ENCODE results near the gene KIRREL3. TPM values are rescaled to one million over a fixed set of nuclear protein-coding genes. Genes with fewer than 3 reads are reported as not detected.
A peak's percentile ranks its signal among the peaks of the same experiment; 100 is the strongest.

The KIRREL3 gene
- total RNA-seq, 1 donor from 2014 or later: 0.82 TPM

DNA sequence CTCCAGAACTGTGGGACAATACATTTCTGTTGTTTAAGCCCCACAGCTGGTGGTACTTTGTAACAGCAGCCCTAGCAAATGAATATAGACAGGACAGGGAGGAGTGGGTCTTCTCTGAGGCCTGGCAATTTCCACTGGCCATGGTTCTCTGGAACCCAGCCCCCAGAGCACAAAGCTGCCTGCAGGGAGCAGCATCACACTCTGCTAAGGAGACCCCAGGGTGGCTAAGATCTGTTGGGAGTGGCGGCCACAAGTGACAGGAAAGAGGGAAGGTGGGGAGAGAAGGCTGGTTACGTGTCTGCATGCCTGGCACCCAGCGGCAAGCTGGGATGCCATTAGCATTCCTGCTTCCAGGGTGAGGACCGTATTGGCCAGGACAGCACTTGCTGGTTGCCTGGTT is 433.2 kb downstream of the KIRREL3 start:
- H3K36me3 Mint-ChIP-seq (ENCODE audit: low read depth): no peaks in the 10 kb centered on the region
- no peak for DNase-seq (ENCODE audit: low read depth, low spot score)
- peaks cover 71% of the 10 kb centered on the region for H3K27me3 Mint-ChIP-seq (ENCODE audit: low read depth)
- H3K27ac Mint-ChIP-seq (ENCODE audit: unreplicated experiment): no peak overlapping the region
- TF ChIP-seq, protein P1, sequence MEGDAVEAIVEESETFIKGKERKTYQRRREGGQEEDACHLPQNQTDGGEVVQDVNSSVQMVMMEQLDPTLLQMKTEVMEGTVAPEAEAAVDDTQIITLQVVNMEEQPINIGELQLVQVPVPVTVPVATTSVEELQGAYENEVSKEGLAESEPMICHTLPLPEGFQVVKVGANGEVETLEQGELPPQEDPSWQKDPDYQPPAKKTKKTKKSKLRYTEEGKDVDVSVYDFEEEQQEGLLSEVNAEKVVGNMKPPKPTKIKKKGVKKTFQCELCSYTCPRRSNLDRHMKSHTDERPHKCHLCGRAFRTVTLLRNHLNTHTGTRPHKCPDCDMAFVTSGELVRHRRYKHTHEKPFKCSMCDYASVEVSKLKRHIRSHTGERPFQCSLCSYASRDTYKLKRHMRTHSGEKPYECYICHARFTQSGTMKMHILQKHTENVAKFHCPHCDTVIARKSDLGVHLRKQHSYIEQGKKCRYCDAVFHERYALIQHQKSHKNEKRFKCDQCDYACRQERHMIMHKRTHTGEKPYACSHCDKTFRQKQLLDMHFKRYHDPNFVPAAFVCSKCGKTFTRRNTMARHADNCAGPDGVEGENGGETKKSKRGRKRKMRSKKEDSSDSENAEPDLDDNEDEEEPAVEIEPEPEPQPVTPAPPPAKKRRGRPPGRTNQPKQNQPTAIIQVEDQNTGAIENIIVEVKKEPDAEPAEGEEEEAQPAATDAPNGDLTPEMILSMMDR (conservative IDR thresholded peaks at IDR 0.05): no peak
- peaks cover 8% of the 10 kb centered on the region for H3K4me1 Mint-ChIP-seq
- H3K9me3 Mint-ChIP-seq: no peaks in the 10 kb centered on the region
- H3K4me3 Mint-ChIP-seq: no peak overlapping the region

DNA sequence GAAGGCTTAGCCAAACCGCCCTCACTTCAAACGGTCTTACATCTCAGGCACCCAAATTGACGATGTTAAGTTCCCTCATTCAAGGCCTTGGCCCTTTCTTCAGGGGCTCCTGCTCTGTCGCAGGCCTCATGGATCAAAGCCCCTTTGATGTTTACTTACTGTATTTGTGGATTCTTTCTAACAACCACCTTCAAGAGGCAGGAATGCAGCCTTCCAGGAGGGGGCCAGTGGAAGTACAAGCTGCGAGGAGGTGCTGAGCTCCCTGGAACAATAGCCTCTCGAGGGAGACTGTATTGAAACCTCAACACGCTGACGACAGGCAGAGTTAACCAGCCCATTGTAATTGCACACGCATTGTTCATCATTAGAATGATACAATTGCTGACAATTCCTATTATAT is 436.0 kb downstream of the KIRREL3 start:
- no peaks in the 10 kb centered on the region for H3K36me3 Mint-ChIP-seq (ENCODE audit: low read depth)
- DNase-seq (ENCODE audit: low read depth, low spot score): no peak
- H3K4me1 Mint-ChIP-seq: peaks cover 13% of the 10 kb centered on the region
- no peak overlapping the region for H3K27ac Mint-ChIP-seq (ENCODE audit: unreplicated experiment)
- peaks cover 63% of the 10 kb centered on the region for H3K27me3 Mint-ChIP-seq (ENCODE audit: low read depth)
- no peak overlapping the region for H3K4me3 Mint-ChIP-seq
- no peaks in the 10 kb centered on the region for H3K9me3 Mint-ChIP-seq
- TF ChIP-seq, protein P1 (conservative IDR thresholded peaks at IDR 0.05): no peak

DNA sequence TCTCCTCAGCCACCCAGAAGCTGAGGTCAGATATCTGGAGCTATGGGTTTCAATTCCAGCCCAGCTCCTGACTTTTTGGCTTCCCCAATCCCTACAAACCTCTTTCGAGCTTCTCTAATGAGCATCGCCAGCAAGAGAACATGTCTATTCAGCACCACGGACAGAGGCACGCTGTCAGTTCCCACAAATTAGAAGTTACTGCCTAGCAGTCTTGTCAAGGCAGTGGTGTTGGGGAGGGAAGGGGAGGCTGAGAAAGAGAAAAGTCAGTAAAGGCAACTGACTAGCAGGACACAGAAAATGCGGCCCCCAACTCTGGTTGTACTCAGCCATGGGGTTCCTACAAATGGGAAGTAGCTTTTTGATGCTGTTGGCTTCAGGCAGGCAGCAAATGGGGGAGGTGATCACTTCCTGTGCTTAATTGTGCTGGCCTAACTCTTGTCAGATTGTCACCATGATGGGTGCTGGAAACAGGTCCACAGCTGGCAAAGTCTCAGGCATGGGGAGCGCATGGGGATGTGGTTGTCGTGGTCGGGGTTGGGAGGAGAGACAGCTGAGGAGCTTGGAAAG is 439.2 kb downstream of the KIRREL3 start:
- H3K9me3 Mint-ChIP-seq: no peaks in the 10 kb centered on the region
- peak; percentile 77 for DNase-seq (ENCODE audit: low read depth, low spot score)
- H3K4me3 Mint-ChIP-seq: no peak overlapping the region
- TF ChIP-seq, protein P1 (conservative IDR thresholded peaks at IDR 0.05): no peak
- H3K36me3 Mint-ChIP-seq (ENCODE audit: low read depth): no peaks in the 10 kb centered on the region
- peaks cover 13% of the 10 kb centered on the region for H3K4me1 Mint-ChIP-seq
- H3K27ac Mint-ChIP-seq (ENCODE audit: unreplicated experiment): no peak overlapping the region
- peaks cover 38% of the 10 kb centered on the region for H3K27me3 Mint-ChIP-seq (ENCODE audit: low read depth)

DNA sequence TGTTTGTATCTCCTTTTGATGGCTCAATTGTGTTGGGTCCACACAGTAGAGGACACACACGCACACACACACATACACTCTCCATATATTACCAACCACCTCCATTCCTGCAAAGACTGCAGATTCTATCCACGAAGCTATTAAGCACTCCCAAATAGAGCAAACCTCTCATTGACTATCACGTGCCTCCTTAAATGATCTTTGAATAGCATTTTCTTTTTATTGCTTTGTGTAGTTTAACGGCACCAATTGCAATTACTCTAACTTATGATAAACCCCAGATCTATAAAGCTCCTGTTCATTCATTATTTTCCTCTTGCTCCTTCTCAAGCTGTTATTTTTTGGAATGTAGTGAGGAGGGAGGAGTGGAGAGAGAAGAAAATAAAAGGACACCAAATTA is 440.3 kb downstream of the KIRREL3 start:
- Mint-ChIP-seq H3K27me3 (ENCODE audit: low read depth) (peaks cover 35% of the 10 kb centered on the region), H3K36me3 (ENCODE audit: low read depth) (no peaks in the 10 kb centered on the region), H3K4me3 (no peak overlapping the region), H3K9me3 (no peaks in the 10 kb centered on the region), H3K27ac (ENCODE audit: unreplicated experiment) (no peak overlapping the region), H3K4me1 (peaks cover 13% of the 10 kb centered on the region)
- TF ChIP-seq, protein P1 (conservative IDR thresholded peaks at IDR 0.05): no peak
- DNase-seq (ENCODE audit: low read depth, low spot score): no peak

DNA sequence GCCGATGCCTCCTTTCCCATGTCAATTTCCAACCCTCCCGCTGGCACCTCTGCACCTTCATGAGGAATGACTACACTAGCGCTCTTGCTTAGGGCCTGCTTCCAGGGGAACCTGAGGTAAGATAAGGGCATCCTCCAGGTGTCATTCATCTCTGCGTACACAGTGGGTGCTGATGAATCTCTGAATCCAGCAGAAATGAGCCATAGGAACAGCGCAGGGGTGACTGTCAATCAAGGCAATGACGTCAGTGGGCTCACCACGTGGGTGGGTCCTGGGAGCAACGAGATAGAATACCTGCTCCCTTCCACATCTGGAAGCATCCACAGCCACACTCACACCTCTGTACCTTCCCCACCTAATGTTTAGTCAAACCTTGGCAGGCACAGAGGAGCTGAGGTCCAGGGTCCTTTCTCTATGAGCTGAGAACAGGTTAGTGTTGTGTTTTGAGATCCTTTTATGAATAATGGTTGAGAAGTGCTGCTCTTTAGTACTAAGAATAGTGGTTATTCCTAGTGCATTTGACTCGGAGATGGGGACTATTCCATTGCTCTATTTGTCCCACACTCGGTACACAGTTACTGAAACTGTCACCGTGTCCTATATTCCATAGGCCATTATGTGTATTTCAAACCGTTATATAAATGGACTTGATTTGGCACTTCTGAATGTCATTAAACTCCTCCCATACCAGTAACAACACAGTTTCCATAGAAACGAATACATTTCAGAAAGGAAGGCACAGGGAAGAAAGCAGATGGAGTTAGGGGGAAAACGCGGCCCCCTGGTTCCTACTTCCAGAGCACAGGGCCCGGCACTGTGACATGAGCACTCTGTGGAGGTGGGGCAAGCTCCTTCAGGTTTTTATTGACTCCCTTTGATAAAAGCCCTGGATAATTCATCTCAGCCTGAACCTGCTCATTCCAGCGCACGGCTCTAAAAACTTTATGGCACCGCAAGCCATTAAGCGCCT is 451.7 kb downstream of the KIRREL3 start:
- H3K27ac Mint-ChIP-seq (ENCODE audit: unreplicated experiment): no peak overlapping the region
- H3K9me3 Mint-ChIP-seq: no peaks in the 10 kb centered on the region
- TF ChIP-seq, protein P1 (conservative IDR thresholded peaks at IDR 0.05): no peak
- peak overlapping the region; percentile 22 for H3K4me3 Mint-ChIP-seq
- no peaks in the 10 kb centered on the region for H3K27me3 Mint-ChIP-seq (ENCODE audit: low read depth)
- peaks cover 31% of the 10 kb centered on the region for H3K4me1 Mint-ChIP-seq
- DNase-seq (ENCODE audit: low read depth, low spot score): no peak
- H3K36me3 Mint-ChIP-seq (ENCODE audit: low read depth): no peaks in the 10 kb centered on the region

Data from neural crest cell (in vitro differentiated cells).